ENCODE measurements around the gene KISS1R. TPM values are rescaled to one million over a fixed set of nuclear protein-coding genes. Genes with fewer than 3 reads are reported as not detected.

KISS1R gene
- total RNA-seq, 2 experiments from 2014 or later = 1.5 to 1.6 TPM

DNA sequence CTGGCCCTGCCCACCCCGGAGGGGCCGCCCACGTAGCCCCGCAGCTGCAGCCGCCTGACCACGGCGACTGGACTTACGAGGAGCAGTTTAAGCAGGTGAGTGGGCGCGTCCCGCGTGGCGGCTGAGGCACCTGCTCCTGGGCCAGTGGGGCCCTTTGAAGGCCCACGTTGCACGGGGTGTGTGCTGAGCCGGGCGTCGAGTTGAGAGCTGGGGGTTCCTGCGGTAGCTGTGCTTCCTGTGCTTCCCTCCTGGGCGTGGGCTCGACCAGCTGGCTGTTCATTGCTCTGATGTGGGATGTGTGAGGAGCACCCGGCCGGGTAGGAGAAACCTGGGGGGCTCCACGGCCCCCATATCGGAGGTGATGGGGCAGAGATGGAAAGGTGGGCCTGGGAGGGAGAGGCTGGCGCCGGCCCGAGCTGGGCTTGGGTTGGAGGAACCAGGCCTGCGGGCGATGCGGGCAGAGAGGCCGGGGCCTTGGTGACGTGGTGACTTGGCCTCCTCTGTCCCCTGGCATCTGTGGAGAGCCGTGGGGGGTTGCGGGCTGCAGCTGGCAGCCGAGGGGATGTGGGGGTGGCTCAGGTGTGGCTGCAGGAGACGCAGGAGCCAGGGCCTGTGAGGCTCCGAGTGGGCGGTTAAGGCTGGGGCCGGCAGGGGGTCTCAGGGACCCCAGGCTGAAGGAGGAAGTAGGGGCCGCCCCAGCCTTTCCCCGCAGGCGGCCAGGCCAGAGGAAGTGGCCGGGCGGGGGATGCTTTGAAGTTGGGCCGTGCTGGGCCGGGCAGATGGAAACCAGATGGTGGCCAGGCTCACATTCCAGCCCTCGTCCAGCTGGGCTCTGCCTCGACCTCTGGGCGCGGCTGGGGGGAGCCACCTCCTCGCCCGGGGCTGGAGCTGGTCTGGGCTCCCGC, 15.8 kb downstream of the KISS1R start:
- peaks cover 0 to 11% of the 10 kb centered on the region in 2 experiments for H3K9me3 ChIP-seq (ENCODE audit: control insufficient read depth in 1 of 2, insufficient read depth in 1 of 2, low read length in 2 of 2)
- ATAC-seq (ENCODE audit: poor library complexity) = peak; percentile 79
- DNase-seq = peak in 8 of 14 experiments; percentile 29 to 73 (median 52)
- peak overlapping the region in 1 of 2 donors; percentile 41 for H3K27ac ChIP-seq (ENCODE audit: low read depth in 1 of 2, low read length in 2 of 2)
- ChIA-PET CTCF (no interaction called here), POLR2A (interaction anchor here (0.8 to 1.7 kb wide), 4 partner anchors 25 to 73 kb away, joined by 3 to 4 read pairs (median 3); no protein-coding TSS in a partner anchor)
- H3K36me3 ChIP-seq (ENCODE audit: insufficient read depth, low read length) = no peaks in the 10 kb centered on the region
- intact Hi-C loops (cut with DNase I, micrococcal nuclease) = no loop called here
- H3K4me3 ChIP-seq (ENCODE audit: low read length) = peak overlapping the region; percentile 19
- peak overlapping the region; percentile 77 for H3K4me3 Mint-ChIP-seq
- no peaks in the 10 kb centered on the region for H3K36me3 Mint-ChIP-seq (ENCODE audit: low read depth)
- peaks cover 20% of the 10 kb centered on the region for H3K4me1 Mint-ChIP-seq (ENCODE audit: low read depth)
- H3K27me3 ChIP-seq (ENCODE audit: control insufficient read depth in 1 of 2, insufficient read depth in 2 of 2, low read length in 2 of 2) = no peaks in the 10 kb centered on the region
- H3K27ac Mint-ChIP-seq = peak overlapping the region; percentile 22
- no peaks in the 10 kb centered on the region for H3K27me3 Mint-ChIP-seq
- H3K4me1 ChIP-seq (ENCODE audit: insufficient read depth, low read length) = peaks cover 41% of the 10 kb centered on the region
- TF ChIP-seq, protein P1, sequence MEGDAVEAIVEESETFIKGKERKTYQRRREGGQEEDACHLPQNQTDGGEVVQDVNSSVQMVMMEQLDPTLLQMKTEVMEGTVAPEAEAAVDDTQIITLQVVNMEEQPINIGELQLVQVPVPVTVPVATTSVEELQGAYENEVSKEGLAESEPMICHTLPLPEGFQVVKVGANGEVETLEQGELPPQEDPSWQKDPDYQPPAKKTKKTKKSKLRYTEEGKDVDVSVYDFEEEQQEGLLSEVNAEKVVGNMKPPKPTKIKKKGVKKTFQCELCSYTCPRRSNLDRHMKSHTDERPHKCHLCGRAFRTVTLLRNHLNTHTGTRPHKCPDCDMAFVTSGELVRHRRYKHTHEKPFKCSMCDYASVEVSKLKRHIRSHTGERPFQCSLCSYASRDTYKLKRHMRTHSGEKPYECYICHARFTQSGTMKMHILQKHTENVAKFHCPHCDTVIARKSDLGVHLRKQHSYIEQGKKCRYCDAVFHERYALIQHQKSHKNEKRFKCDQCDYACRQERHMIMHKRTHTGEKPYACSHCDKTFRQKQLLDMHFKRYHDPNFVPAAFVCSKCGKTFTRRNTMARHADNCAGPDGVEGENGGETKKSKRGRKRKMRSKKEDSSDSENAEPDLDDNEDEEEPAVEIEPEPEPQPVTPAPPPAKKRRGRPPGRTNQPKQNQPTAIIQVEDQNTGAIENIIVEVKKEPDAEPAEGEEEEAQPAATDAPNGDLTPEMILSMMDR (IDR thresholded peaks at IDR 0.05) = no peak
- H3K9me3 Mint-ChIP-seq = no peaks in the 10 kb centered on the region

DNA sequence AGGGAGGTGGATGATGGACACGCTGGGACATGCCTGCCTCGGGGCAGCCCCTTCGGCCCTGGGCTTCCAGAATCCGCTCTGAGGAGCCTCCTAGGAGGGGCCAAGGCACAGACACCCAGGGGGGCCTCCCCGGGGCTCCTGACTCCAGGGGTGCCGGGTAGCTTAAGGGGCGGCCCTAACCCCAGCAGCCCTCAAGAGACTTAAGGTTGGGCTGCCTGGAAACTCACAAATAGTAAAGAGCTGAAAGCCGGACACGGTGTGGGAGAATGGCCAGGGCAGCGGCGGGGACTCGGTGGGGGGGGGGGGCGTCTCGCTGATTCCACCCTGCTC, 16.4 kb downstream of the KISS1R start:
- H3K9me3 Mint-ChIP-seq = no peaks in the 10 kb centered on the region
- no peak overlapping the region for H3K4me3 Mint-ChIP-seq
- peaks cover 0 to 12% of the 10 kb centered on the region in 2 experiments for H3K9me3 ChIP-seq (ENCODE audit: control insufficient read depth in 1 of 2, insufficient read depth in 1 of 2, low read length in 2 of 2)
- H3K27ac ChIP-seq (ENCODE audit: low read depth in 1 of 2, low read length in 2 of 2) = no peak overlapping the region
- ATAC-seq (ENCODE audit: poor library complexity) (no peak), DNase-seq (no peak)
- H3K4me1 ChIP-seq (ENCODE audit: insufficient read depth, low read length) = peaks cover 44% of the 10 kb centered on the region
- ChIA-PET CTCF (no interaction called here), POLR2A (interaction anchor here (0.8 to 1.7 kb wide), 3 partner anchors 50 to 73 kb away, joined by 3 to 4 read pairs (median 3); no protein-coding TSS in a partner anchor)
- no peak overlapping the region for H3K4me3 ChIP-seq (ENCODE audit: low read length)
- peaks cover 26% of the 10 kb centered on the region for H3K4me1 Mint-ChIP-seq (ENCODE audit: low read depth)
- no peaks in the 10 kb centered on the region for H3K36me3 ChIP-seq (ENCODE audit: insufficient read depth, low read length)
- no peaks in the 10 kb centered on the region for H3K27me3 ChIP-seq (ENCODE audit: control insufficient read depth in 1 of 2, insufficient read depth in 2 of 2, low read length in 2 of 2)
- H3K27ac Mint-ChIP-seq = no peak overlapping the region
- TF ChIP-seq, protein P1 (IDR thresholded peaks at IDR 0.05) = no peak
- no peaks in the 10 kb centered on the region for H3K36me3 Mint-ChIP-seq (ENCODE audit: low read depth)
- no peaks in the 10 kb centered on the region for H3K27me3 Mint-ChIP-seq
- intact Hi-C loops (cut with DNase I, micrococcal nuclease) = no loop called here

DNA sequence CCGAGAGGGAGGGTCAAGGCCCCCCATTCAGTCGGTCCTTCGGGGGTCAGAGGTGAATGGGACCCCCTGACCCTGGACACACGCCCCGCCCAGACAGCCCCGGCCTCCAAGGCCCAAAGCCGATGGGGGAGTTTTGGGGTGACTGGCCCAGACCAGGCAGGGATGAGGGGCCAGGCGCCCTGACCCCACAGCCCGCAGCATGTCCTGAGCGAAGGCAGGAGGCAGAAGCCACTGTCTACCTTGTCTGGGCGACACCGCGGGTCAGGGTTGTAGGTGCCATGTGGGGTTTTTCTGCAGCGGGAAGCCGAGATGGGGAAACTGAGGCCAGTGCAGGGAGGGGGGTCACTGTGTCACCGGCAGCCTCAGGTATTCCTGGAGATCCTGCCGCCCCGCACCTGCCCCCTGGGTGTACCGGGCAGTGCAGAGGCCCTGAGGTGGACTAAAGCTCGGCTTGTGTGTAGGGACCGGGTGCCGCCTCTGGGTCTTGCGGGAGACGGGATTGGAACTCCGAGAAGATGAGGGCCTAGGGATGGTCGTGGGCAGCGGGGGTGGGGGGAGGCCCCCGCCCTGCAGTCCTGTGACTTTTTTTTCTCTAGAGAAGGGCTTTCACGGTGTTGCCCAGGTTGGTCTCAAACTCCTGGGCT, 17.2 kb downstream of the KISS1R start:
- Mint-ChIP-seq H3K4me3 (no peak overlapping the region), H3K36me3 (ENCODE audit: low read depth) (no peaks in the 10 kb centered on the region), H3K27me3 (no peaks in the 10 kb centered on the region), H3K9me3 (no peaks in the 10 kb centered on the region), H3K4me1 (ENCODE audit: low read depth) (peaks cover 28% of the 10 kb centered on the region), H3K27ac (no peak overlapping the region)
- ATAC-seq (ENCODE audit: poor library complexity) = no peak
- intact Hi-C loops (cut with DNase I, micrococcal nuclease) = no loop called here
- H3K4me3 ChIP-seq (ENCODE audit: low read length) = no peak overlapping the region
- ChIA-PET POLR2A (no interaction called here), CTCF (no interaction called here)
- no peak for DNase-seq
- no peaks in the 10 kb centered on the region for H3K27me3 ChIP-seq (ENCODE audit: control insufficient read depth in 1 of 2, insufficient read depth in 2 of 2, low read length in 2 of 2)
- TF ChIP-seq, protein P1 (IDR thresholded peaks at IDR 0.05) = no peak
- H3K9me3 ChIP-seq (ENCODE audit: control insufficient read depth in 1 of 2, insufficient read depth in 1 of 2, low read length in 2 of 2) = peaks cover 0 to 12% of the 10 kb centered on the region in 2 experiments
- no peaks in the 10 kb centered on the region for H3K36me3 ChIP-seq (ENCODE audit: insufficient read depth, low read length)
- H3K27ac ChIP-seq (ENCODE audit: low read depth in 1 of 2, low read length in 2 of 2) = no peak overlapping the region
- peaks cover 46% of the 10 kb centered on the region for H3K4me1 ChIP-seq (ENCODE audit: insufficient read depth, low read length)
